ENCODE measurements around the gene PIBF1.
"Not testable (repeated sequence)": the region's sequence is repeated elsewhere in the genome, so short reads cannot be mapped to it uniquely, and the experiment has no call there.

GRCh38 chr13:72784679-72785078 lies 2.7 kb downstream of the PIBF1 start:
- TF ChIP-seq CTCF (conservative IDR thresholded peaks at IDR 0.05 in 1 of 2, IDR thresholded peaks at IDR 0.05 in 1 of 2; ENCODE audit: extremely low read depth in 1 of 2, insufficient read depth in 1 of 2, low read depth in 1 of 2, low read length in 2 of 2); EZH2 (IDR thresholded peaks at IDR 0.05; ENCODE audit: borderline replicate concordance, low read length): not testable (repeated sequence)

All from mammary epithelial cell (primary cell).